A673 (cell line): Measurements from ENCODE around the gene CSRP1.

Experiments used
- EZH2 ChIP-seq: fragments of 200-600 bp; sonication (generic); IDR thresholded peaks from 2 replicates; pipeline ENCODE4 v1.6.1; 2017; ENCODE audit warnings: borderline replicate concordance, low read depth, mild to moderate bottlenecking, mixed read lengths, antibody characterized with exemption, low read length; ENCODE audit not compliant: poor library complexity, severe bottlenecking
- TF ChIP-seq, protein P1 (sequence below): fragments of 300-800, 200-600 bp; sonication (generic); conservative IDR thresholded peaks from 2 replicates; pipeline ENCODE4 v1.5.1; 2017; ENCODE audit warnings: low read depth, mild to moderate bottlenecking, antibody characterized with exemption, low read length, moderate library complexity, mixed read lengths

DNA sequence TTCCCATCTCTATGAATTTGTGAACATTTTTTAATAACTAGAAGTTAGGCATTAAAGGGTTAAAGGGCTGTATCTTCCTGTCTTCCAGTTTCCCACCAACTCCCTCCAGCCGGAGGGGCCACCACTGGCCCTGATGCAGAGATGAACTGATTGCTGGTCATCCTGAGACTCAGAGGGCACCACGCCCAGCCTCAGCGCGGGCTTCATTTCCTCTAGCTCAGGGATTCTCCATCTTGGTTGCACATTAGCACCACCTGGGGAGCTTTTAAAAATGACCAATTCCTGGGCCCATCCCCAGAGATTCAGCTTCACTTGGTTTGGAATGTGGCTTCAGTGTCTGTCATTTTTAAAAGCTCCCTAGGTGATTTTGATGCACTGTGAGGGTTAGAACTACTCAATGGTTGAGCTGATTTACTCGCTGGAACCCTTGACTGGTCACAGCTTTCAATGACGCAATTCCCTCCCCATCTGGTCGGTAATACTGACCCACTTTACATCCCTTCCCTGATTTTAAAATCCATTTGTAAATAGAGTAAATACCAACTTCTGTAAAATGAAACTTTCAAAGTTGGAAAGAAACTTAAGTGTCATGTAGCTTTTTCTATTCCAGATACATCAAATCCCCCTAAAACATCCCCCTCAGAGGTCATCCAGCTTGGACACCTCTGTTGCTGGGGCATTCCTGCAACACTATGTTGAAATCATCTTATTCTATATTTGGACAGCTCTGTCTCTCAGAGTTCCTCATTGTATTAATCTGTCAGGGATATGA lies 37.1 kb upstream of the CSRP1 start:
- TF ChIP-seq, protein P1, sequence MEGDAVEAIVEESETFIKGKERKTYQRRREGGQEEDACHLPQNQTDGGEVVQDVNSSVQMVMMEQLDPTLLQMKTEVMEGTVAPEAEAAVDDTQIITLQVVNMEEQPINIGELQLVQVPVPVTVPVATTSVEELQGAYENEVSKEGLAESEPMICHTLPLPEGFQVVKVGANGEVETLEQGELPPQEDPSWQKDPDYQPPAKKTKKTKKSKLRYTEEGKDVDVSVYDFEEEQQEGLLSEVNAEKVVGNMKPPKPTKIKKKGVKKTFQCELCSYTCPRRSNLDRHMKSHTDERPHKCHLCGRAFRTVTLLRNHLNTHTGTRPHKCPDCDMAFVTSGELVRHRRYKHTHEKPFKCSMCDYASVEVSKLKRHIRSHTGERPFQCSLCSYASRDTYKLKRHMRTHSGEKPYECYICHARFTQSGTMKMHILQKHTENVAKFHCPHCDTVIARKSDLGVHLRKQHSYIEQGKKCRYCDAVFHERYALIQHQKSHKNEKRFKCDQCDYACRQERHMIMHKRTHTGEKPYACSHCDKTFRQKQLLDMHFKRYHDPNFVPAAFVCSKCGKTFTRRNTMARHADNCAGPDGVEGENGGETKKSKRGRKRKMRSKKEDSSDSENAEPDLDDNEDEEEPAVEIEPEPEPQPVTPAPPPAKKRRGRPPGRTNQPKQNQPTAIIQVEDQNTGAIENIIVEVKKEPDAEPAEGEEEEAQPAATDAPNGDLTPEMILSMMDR, result no peak
- TF ChIP-seq EZH2, result no peak
